H9 (cell line): ENCODE data around the gene AHCY. TPM values are rescaled to one million over a fixed set of nuclear protein-coding genes. Genes with fewer than 3 reads are reported as not detected.

Experiments used
- DNase-seq: peaks from one replicate; pipeline ENCODE4 v3.0.0-alpha.2; 2017
- H2AFZ ChIP-seq: one replicate; pipeline ENCODE4 v1.6.1; 2013; ENCODE audit warnings: mild to moderate bottlenecking, low read length, control low read depth, moderate library complexity
- H2AK5ac ChIP-seq: 2 replicates; pipeline ENCODE4 v1.6.1; 2013; ENCODE audit warnings: low read length, control low read depth, mixed read lengths; ENCODE audit not compliant: insufficient read length
- H2BK120ac ChIP-seq: one replicate; pipeline ENCODE4 v1.6.1; 2013; ENCODE audit warnings: low read depth, mild to moderate bottlenecking, low read length, control low read depth, inconsistent platforms; ENCODE audit not compliant: poor library complexity, severe bottlenecking
- H2BK12ac ChIP-seq: 2 replicates; pipeline ENCODE4 v1.6.1; 2013; ENCODE audit warnings: low read length, control low read depth, mixed read lengths, low read depth; ENCODE audit not compliant: insufficient read length
- H2BK15ac ChIP-seq: 2 replicates; pipeline ENCODE4 v1.6.1; 2013; ENCODE audit warnings: low read depth, low read length, control low read depth
- H2BK20ac ChIP-seq: one replicate; pipeline ENCODE4 v1.6.1; 2013; ENCODE audit warnings: low read depth, mild to moderate bottlenecking, low read length, control low read depth, inconsistent platforms; ENCODE audit not compliant: poor library complexity, severe bottlenecking
- H2BK5ac ChIP-seq: 2 replicates; pipeline ENCODE4 v1.6.1; 2013; ENCODE audit warnings: low read length, control low read depth, mixed read lengths; ENCODE audit not compliant: insufficient read length
- H3K14ac ChIP-seq: 2 replicates; pipeline ENCODE4 v1.6.1; 2013; ENCODE audit warnings: low read length, control low read depth; ENCODE audit not compliant: insufficient read depth
- H3K18ac ChIP-seq: 2 replicates; pipeline ENCODE4 v1.6.1; 2013; ENCODE audit warnings: low read depth, mild to moderate bottlenecking, mixed read lengths, low read length, control low read depth; ENCODE audit not compliant: insufficient read length
- H3K23ac ChIP-seq: 2 replicates; pipeline ENCODE4 v1.6.1; 2013; ENCODE audit warnings: low read length, control low read depth, mixed read lengths, low read depth; ENCODE audit not compliant: insufficient read length
- H3K23me2 ChIP-seq: 2 replicates; pipeline ENCODE4 v1.6.1; 2013; ENCODE audit warnings: low read depth, mild to moderate bottlenecking, mixed read lengths, low read length, control low read depth; ENCODE audit not compliant: insufficient read length, poor library complexity, severe bottlenecking
- H3K27ac ChIP-seq: 2 replicates; pipeline ENCODE4 v1.5.1; 2013; ENCODE audit warnings: low read length, control low read depth, mixed read lengths, low read depth; ENCODE audit not compliant: insufficient read length
- H3K27me3 ChIP-seq: 2 replicates; pipeline ENCODE4 v1.6.1; 2013; ENCODE audit warnings: low read length, control low read depth, inconsistent platforms; ENCODE audit not compliant: insufficient read depth
- H3K4ac ChIP-seq: 2 replicates; pipeline ENCODE4 v1.6.1; 2013; ENCODE audit warnings: low read depth, mild to moderate bottlenecking, control low read depth, inconsistent platforms, low read length, moderate library complexity
- H3K4me1 ChIP-seq: 2 replicates; pipeline ENCODE4 v1.6.1; 2013; ENCODE audit warnings: low read length, control low read depth, inconsistent platforms; ENCODE audit not compliant: insufficient read depth
- H3K4me2 ChIP-seq: 2 replicates; pipeline ENCODE4 v1.6.1; 2013; ENCODE audit warnings: low read length, control low read depth, mixed read lengths; ENCODE audit not compliant: insufficient read length, insufficient read depth
- H3K56ac ChIP-seq: 2 replicates; pipeline ENCODE4 v1.6.1; 2013; ENCODE audit warnings: low read depth, mild to moderate bottlenecking, mixed read lengths, low read length, control low read depth; ENCODE audit not compliant: insufficient read length
- H3K79me1 ChIP-seq: 2 replicates; pipeline ENCODE4 v1.6.1; 2013; ENCODE audit warnings: low read depth, mild to moderate bottlenecking, moderate library complexity, low read length, control low read depth, inconsistent platforms; ENCODE audit not compliant: insufficient read depth, poor library complexity, severe bottlenecking
- H3K79me2 ChIP-seq: 2 replicates; pipeline ENCODE4 v1.6.1; 2013; ENCODE audit warnings: low read length, control low read depth, inconsistent platforms; ENCODE audit not compliant: insufficient read depth
- H3K9ac ChIP-seq: 2 replicates; pipeline ENCODE4 v1.6.1; 2013; ENCODE audit warnings: low read length, control low read depth, mixed read lengths; ENCODE audit not compliant: insufficient read length; ENCODE audit errors: extremely low read depth
- H3K9me3 ChIP-seq: one replicate; pipeline ENCODE4 v1.6.1; 2013; ENCODE audit warnings: low read depth, low read length, inconsistent platforms; ENCODE audit not compliant: control insufficient read depth
- H3T11ph ChIP-seq: one replicate; pipeline ENCODE4 v1.6.1; 2013; ENCODE audit warnings: mild to moderate bottlenecking, low read length, control low read depth, inconsistent platforms
- H4K20me1 ChIP-seq: one replicate; pipeline ENCODE4 v1.6.1; 2013; ENCODE audit not compliant: control insufficient read depth, insufficient read length, insufficient read depth
- H4K5ac ChIP-seq: 2 replicates; pipeline ENCODE4 v1.6.1; 2013; ENCODE audit warnings: low read depth, mild to moderate bottlenecking, mixed read lengths, low read length, control low read depth; ENCODE audit not compliant: insufficient read length
- H4K8ac ChIP-seq: replicated peaks from 2 replicates; pipeline ENCODE4 v1.6.1; 2013; ENCODE audit warnings: low read length, control low read depth, mixed read lengths, low read depth; ENCODE audit not compliant: insufficient read length
- H4K91ac ChIP-seq: 2 replicates; pipeline ENCODE4 v1.6.1; 2013; ENCODE audit warnings: low read depth, mild to moderate bottlenecking, moderate library complexity, mixed read lengths, low read length, control low read depth; ENCODE audit not compliant: insufficient read length
- H3K27ac Mint-ChIP-seq, 3 experiments: 2 replicates in 2 of 3; 3 replicates in 1 of 3; pipeline ENCODE4 v1.8.0; 2020 to 2021; ENCODE audit warnings: mixed read lengths in 3 of 3, mild to moderate bottlenecking in 1 of 3, moderate library complexity in 1 of 3
- H3K27me3 Mint-ChIP-seq: 2 replicates; pipeline ENCODE4 v1.8.0; 2021; ENCODE audit warnings: low read depth, mild to moderate bottlenecking, moderate library complexity, mixed read lengths
- H3K36me3 Mint-ChIP-seq, 3 experiments: 2 replicates in 2 of 3; 3 replicates in 1 of 3; pipeline ENCODE4 v1.8.0; 2020 to 2021; ENCODE audit warnings: low read depth in 3 of 3, mixed read lengths in 3 of 3; ENCODE audit not compliant: insufficient read depth in 1 of 3
- H3K4me1 Mint-ChIP-seq, 2 experiments: 2 replicates each; pipeline ENCODE4 v1.8.0; 2020; ENCODE audit warnings: mixed read lengths in 2 of 2
- H3K4me3 Mint-ChIP-seq, 2 experiments: 2 replicates in 1 of 2; 3 replicates in 1 of 2; pipeline ENCODE4 v1.8.0; 2020 to 2021; ENCODE audit warnings: mild to moderate bottlenecking in 2 of 2, mixed read lengths in 2 of 2, moderate library complexity in 1 of 2
- H3K9me3 Mint-ChIP-seq, 2 experiments: 2 replicates in 1 of 2; 3 replicates in 1 of 2; pipeline ENCODE4 v1.8.0; 2020; ENCODE audit warnings: mild to moderate bottlenecking in 2 of 2, mixed read lengths in 2 of 2, moderate library complexity in 1 of 2
- CTCF ChIP-seq: fragments of 200-600 bp; sonication (generic); conservative IDR thresholded peaks from 3 replicates; pipeline ENCODE4 v1.8.0; 2021; ENCODE audit warnings: antibody characterized with exemption, mild to moderate bottlenecking
- WGBS: extraction: QIAGEN DNeasy Blood & Tissue Kit; methylation state at CpG from one replicate; pipeline ENCODE4 v1.1.7; 2013; ENCODE audit warnings: missing lambda C conversion rate, low lambda C conversion rate, mixed read lengths; ENCODE audit not compliant: insufficient read length; ENCODE audit errors: extremely low coverage; 5-methylcytosine and 5-hydroxymethylcytosine counted together
- total RNA-seq: library from RNA; stranded (reverse); gene quantifications from 2 replicates; pipeline ENCODE4 v1.2.1, GENCODE V29; 2021

AHCY gene
- total RNA-seq, 1 experiment from 2014 or later, result 461 TPM

- peaks cover 5 to 13% of the 10 kb centered on the region in 2 experiments; a peak in 2 of 4 replicates for H3K4me1 Mint-ChIP-seq
- H3K9me3 Mint-ChIP-seq, result no peaks in the 10 kb centered on the region
- DNase-seq, result no peak
- Histone ChIP-seq H3K9ac (no peak overlapping the region), H3K4ac (no peak overlapping the region), H3K79me1 (no peaks in the 10 kb centered on the region), H3K9me3 (no peaks in the 10 kb centered on the region), H3K4me1 (no peaks in the 10 kb centered on the region), H4K91ac (no peak overlapping the region), H3K79me2 (no peaks in the 10 kb centered on the region), H3K4me2 (no peak overlapping the region), H3K23me2 (peaks cover 6% of the 10 kb centered on the region), H3K23ac (no peak overlapping the region), H3K18ac (no peak overlapping the region), H2AK5ac (no peak overlapping the region), H4K20me1 (no peaks in the 10 kb centered on the region), H2BK20ac (no peak overlapping the region), H4K5ac (no peak overlapping the region), H2AFZ (no peak overlapping the region), H3K27me3 (no peaks in the 10 kb centered on the region), H3K27ac (no peak overlapping the region), H2BK5ac (no peak overlapping the region), H2BK15ac (no peak overlapping the region), H4K8ac (no peak overlapping the region), H3K56ac (no peak overlapping the region), H2BK12ac (no peak overlapping the region), H2BK120ac (no peak overlapping the region), H3T11ph (no peak overlapping the region), H3K14ac (no peak overlapping the region)
- peaks cover 9% of the 10 kb centered on the region for H3K27me3 Mint-ChIP-seq
- no CpG with 5 or more reads among the region's 2 CpGs for WGBS
- peaks cover 17 to 72% (median 29%) of the 10 kb centered on the region in 3 experiments; a peak in 6 of 7 replicates for H3K36me3 Mint-ChIP-seq
- peak overlapping the region in 1 of 3 experiments; percentile 19; a peak in 1 of 7 replicates for H3K27ac Mint-ChIP-seq
- no peak for TF ChIP-seq CTCF
- H3K4me3 Mint-ChIP-seq, result no peak overlapping the region
These were observed 31.2 kb downstream of the AHCY start for GRCh38 chr20:34271956-34272355.
